ENCODE measurements around the gene PCP2.

The PCP2 gene

DNA sequence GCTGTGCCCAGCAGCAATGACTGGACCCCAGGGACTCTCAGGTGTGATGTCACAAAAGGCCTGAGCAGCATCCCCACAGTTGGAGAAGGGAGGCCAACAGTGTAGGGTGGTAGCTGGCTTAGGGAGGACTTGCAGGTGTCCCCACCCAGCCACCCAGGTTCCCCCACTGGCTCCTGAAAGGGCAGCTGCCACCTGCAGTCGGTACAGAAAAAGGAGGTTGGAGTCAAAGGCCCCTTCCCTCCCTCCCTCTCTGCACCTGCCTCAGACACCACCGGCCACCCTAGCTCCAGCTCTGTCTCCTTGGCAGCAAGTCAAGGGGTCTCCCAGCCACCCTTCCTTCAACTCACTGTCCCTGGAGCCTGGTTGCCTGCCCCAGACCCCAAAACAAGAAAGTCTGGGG is at the start of gene PCP2:
Gene PCP2 (minus strand): TSS at position 22 of the 400 bp plus-strand sequence. CDS start 262 bp downstream, outside the sequence.
- DNase-seq = no peak

DNA sequence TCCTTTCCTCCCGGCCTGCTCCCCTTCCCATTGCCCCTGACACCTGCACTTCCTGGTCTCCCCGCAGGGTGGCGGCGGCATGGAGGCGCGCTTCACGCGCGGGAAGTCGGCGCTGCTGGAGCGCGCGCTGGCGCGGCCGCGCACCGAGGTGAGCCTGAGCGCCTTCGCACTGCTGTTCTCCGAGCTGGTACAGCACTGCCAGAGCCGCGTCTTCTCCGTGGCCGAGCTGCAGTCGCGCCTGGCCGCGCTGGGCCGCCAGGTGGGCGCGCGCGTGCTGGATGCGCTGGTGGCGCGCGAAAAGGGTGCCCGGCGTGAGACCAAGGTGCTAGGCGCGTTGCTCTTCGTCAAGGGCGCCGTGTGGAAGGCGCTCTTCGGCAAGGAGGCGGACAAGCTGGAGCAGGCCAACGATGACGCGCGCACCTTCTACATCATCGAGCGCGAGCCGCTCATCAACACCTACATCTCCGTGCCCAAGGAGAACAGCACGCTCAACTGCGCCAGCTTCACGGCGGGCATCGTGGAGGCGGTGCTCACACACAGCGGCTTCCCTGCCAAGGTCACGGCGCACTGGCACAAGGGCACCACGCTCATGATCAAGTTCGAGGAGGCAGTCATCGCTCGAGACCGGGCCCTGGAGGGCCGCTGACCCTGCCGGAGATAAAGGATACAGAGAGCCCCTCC is 48.8 kb upstream of the PCP2 start:
- DNase-seq = no peak

DNA sequence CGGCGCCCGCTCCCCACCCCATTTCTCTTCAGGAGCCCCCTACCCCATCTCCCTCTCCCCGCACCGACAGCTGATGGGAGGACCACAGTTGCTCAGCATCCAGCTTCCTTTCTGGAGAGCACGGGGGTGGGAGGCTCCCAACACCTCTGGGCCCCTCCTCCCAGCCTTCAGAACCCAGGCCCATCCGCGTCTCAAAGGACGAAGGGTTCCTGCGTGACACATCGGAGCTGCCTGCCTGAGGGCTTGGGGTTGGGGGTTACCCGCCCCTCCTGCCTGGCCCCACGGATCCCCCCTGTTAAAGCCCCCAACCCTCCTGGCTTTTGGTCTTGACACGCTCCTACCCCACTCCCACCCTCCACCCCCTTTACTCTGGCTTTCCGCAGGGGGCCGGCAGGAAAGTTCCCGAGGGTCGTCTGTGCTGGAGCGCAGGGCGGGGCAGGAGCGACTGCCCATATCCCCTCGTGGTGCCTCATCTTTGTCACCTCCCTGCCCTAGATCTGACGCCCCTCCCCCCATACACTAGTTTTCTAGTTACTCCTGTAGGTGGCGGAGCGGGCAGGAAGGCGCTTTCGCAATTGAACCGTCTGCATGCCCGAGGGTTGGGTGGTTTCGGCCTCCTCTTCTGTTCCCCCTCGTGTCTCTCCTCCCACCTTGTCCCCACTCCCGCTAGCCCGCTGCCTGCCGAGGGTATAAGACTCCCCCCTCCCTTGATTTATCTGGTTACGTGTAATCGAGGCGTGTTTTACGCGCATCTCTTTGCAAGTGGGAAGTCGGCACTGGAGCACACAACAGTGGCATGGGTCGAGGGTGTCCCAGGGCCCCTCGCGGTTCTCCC is 48.0 kb upstream of the PCP2 start:
- peak; percentile 92 for DNase-seq

DNA sequence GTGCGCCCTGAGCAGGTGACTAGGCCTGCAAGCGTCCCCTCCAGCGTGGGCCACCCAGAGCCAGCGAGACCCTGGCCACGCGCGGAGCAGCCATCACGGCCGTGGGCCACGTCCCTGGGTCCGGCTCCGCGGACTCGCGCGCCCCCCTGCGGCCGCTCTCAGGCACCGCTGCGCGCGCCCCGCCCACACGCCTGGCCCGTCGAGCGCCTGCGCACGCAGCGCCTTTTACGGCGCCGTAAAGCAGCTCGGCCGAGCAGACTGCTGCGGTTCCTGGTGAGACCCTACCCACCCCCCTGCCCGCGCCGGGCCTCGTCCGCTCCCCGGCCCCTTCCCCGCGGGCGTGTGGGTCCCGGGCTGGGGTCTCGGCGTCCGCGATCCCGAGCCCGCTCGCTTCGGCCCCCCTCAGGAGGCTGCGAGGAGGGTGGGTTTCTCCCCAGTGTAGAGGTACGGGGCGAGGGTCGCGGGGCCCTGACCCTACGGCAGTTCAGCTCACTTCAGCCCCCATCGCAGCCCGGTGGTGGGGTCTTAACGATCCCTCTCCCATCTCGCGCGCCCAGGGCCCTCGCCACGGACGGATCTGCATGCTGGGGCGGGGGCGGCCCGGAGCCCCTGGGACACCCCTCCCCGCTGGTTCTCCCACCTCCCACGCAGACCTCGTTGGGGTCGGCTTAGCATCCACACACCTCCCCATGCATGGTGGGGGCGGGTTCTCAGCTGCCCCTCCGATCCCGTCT is 47.3 kb upstream of the PCP2 start, which contains the start of gene TRAPPC5:
Gene TRAPPC5 (plus strand): TSS at position 228 of the 734 bp plus-strand sequence. CDS start 1,421 bp downstream, outside the sequence.
- peak; percentile 95 for DNase-seq

DNA sequence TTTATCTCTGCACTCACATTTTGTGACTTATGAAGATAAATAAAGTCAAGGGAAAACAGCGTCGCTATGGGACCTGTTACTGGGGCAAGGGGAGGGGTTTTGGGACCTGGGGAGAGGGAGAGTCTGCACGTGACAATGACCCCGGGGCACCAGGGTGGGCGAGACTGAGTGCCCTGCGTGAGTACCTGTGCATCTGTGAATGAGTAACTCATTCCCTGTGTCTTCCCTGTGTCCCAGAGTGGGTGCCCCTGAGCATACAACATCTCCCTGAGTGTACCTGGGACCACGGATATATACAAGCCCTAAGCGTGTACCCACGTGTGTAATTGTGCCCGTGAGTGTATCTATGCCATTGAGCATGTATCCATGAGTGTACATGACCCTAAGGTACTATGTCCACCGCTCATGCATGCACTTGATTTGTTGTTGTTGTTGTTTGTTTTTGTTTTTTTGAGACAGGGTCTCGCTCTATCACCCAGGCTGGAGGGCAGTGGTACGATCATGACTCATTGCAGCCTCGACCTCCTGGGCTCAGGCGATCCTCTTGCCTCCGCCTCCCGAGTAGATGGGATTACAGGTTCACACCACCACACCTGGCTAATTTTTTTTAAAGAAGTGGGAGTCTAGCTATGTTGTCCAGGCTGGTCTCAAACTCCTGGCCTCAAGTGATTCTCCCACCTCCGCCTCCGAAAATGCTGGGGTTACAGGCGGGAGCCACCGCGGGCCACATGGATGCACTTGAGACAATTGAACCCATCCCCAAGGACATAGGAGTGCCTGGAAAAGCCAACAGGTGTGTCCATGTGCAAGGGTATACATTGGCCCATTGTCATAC is 46.5 kb upstream of the PCP2 start:
- DNase-seq = no peak

DNA sequence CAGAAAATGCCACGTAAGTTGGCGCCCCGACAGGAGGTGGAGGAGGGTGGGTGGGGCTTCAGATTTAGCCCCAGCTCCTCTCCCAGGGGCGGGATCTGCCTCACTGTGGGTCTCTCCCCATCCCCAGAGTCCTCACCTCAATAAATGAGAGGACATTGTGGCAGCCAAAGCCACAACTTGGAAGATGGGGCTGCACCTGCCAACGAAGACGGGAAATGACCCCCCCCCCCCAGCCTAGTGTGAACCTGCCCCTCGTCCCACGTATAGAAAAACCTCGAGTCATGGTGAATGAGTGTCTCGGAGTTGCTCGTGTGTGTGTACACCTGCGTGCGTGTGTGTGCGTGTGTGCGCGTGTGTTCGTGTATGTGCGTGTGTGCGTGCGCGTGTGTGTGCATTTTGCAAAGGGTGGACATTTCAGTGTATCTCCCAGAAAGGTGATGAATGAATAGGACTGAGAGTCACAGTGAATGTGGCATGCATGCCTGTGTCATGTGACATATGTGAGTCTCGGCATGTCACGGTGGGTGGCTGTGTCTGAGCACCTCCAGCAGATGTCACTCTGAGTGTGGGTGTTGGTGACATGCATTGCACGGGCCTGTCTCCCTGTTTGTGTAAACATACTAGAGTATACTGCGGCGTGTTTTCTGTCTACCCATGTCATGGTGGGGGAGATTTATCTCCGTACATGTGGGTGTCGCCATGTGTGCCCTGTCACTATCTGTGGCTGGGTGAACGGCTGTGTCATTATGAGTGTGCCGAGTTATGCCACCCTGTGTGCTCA is 45.6 kb upstream of the PCP2 start:
- DNase-seq = peak; percentile 50

DNA sequence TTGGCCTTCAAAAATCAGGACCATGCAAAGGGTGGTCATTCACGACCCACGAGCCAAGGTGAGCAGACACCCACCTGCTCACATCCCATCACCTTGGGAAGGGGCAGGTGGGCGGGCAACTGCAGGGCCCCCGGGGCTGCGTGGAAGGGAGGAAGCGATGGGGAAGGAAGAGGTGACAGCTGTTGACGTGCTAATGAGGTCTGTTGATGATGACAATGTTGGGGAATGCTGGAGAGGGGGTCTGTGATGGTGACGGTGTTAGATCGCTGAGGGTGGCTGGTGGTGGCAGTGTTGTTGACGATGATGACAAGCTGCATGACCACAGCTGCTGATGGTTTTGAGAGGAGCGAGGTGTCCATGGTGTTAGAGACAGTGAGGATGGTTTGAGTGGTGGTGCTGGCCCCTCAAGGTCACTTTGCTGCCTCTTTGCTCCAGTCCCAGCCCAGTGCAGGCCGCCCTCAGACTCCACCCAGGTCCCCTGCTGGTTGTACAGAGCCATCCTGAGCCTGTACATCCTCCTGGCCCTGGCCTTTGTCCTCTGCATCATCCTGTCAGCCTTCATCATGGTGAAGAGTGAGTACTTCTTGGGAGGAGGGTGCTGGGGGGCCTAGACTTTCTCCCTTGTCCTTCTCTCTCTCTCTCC is 44.3 kb upstream of the PCP2 start:
- no peak for DNase-seq

DNA sequence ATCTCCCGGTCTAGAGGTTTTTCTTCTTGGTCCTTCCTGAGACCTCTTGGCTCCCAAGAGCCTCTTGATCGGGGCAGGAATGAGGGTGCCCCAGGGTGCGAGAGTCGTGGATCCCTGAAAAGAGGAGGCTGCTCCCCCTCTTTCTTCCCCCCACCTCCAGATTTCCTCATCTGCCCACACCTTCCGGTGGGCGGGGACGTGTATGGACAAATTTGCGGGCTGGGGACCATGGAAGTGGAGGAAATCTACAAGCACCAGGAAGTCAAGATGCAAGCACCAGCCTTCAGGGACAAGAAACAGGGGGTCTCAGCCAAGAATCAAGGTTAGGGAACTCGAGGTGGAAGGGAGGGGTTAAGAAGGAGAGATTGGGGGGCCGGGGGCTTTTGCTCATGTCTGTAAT is 43.3 kb upstream of the PCP2 start, which contains the start of gene MCEMP1:
Gene MCEMP1 (plus strand): TSS at position 237 of the 400 bp plus-strand sequence. CDS start 31 bp downstream, at position 268.
- no peak for DNase-seq

DNA sequence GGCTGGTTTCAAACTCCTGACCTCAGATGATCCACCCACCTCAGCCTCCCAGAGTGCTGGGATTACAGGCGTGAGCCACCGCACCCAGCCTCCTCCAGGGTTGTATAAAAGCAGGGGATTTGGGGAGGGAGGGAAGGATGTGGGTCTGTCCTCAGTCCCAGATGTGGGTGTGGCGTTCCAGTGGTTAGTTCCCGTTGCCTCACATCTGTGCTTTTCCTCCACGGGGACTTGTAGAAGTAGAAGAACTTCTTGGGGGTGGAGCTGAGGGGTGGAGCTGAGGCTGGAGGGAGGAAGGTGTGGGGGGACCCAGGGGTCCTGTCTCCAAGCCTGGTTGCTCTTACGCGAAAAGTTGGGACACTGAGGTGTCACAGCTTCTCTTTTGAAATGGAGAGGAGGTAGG is 42.9 kb upstream of the PCP2 start:
- DNase-seq = peak; percentile 67

DNA sequence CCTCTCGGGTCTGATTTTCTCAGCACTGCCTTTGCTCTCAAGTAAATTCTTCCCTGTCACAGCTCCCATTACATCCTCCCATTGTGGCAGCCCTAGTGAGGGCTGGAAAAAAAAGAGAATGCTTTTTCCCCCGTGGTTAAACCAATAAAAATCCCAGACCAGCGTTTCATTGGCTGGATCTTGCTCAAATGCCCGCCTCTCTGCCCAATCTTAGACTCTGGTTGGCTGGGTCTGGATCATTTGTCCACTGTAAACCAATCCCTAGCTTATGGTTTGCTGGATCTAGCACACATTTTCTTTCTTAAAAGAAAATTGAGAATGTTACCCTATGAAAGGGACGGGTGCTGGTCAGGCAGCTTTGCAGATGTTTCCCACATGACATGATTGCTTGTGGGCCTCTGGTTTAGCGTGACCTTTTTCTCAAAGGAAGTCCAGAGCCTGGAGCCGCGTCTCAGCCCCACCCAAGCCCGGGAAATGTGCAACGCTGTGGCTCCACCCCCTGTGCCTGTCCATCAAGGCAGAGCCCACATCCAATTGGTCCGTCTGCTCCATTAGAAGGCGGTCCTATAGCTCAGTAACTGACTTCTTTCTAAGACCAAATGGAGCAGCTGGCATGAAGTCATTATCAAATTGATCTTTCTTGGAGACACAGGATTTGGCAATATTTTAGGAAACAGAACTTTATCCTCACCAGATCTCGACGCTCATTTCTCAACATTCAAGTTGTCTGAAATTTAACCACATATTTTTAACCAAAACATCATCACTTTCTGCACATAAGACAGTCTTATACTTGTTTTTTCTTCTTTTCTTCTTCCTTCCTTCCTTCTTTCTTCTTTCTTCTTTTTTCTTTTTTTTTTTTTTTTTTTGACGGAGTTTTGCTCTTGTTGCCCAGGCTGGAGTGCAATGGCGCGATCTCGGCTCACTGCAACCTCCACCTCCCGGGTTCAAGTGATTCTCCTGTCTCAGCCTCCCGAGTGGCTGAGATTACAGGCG is 40.8 kb upstream of the PCP2 start:
- DNase-seq = peak; percentile 95

DNA sequence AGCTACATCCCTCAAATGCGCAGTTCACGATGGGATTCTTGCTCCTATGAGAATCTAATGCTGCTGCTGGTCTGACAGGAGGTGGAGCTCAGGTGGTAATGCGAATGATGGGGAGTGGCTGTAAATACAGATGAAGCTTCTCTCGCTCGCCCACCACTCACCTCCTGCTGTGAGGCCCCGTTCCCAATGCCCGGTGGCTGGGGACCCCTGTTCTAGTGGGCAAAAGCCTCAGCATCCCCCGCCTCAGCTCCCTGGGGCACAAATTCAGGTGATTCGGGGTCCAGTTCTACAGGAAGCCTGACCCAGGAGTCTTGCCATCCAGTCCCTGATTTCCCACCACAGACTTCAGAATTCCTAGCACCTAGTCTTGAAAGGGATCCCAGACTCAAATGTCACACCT is 39.0 kb upstream of the PCP2 start:
- DNase-seq = no peak

DNA sequence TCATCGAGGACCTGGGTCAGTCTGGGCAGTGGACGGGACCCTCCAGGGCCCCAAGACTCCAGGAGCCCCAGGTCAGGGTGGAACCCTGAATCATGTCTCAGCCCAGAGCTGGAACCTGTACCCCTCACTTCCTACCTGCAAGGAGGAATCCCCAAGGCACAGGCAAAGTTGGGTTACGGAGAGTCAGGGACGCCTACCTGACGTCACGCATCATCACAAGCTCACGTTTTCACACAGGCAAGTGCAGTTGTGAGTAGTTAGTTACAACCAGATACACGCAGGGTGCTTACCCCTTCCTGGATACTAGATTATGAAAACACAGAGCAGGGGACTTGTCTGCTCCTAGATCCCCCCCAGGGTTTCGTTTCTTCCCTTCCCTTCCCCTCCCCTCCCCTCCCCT is 37.3 kb upstream of the PCP2 start:
- DNase-seq = no peak

DNA sequence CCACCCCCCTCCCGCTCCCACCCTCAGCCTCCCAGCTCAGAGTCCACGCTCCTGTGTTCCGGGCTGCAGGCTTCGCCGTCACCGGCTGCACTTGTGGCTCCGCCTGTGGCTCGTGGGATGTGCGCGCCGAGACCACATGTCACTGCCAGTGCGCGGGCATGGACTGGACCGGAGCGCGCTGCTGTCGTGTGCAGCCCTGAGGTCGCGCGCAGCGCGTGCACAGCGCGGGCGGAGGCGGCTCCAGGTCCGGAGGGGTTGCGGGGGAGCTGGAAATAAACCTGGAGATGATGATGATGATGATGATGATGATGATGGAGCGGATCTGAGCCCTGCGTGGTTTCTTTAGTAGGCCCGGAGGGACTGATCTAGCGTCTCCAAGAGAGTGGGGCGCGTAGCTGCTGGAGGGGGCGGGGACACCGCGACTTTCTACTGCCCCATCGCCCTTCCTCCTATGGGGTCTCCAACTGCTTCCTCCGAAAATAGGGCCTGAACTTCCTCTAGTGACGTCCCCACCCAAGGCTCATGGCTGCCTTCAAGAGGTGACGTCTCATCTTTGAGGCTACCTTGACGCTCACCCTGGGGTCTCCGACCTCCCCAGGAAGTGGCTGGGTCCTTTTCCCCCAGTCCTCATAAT is 36.7 kb upstream of the PCP2 start:
- peak; percentile 42 for DNase-seq

DNA sequence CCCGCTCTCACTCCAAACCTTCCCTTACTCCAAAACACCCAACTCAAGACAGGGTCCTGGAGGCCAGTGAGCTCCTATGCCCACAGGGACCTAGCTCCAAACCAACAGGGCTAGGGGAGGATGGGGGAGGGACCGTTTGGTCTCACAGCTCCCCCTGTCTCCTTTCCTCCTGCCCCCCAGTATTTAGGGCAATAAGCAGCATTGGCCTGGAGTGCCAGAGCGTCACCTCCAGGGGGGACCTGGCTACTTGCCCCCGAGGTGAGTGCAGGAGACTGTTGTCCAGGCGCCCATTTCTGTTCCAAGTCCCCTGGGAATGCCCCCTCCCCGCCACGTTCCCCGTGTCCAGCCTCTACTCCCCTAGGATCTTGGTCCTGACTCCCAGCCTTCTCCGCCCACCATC is 36.1 kb upstream of the PCP2 start:
- no peak for DNase-seq

DNA sequence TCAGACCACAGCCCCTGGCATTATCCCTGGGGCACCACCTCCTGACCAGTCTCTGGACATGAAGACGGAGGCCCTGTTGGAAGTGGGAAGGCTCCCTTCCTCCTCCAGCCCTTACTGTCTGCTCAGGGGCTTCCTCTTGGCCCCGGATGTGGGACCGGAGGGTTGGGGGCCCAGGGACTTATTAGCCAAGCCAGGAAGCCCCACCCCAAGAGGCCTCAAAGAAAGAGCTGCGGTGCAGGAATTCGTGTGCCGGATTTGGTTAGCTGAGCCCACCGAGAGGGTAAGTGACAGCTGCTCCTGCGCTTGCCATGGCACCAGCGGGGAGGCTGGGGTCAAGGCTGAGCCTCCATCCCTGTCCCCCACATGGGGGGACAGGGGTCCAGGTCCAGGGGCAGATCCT is 35.3 kb upstream of the PCP2 start, which contains the start of gene RETN:
Gene RETN (plus strand): TSS at position 208 of the 400 bp plus-strand sequence. CDS start 278 bp downstream, outside the sequence.
- no peak for DNase-seq

DNA sequence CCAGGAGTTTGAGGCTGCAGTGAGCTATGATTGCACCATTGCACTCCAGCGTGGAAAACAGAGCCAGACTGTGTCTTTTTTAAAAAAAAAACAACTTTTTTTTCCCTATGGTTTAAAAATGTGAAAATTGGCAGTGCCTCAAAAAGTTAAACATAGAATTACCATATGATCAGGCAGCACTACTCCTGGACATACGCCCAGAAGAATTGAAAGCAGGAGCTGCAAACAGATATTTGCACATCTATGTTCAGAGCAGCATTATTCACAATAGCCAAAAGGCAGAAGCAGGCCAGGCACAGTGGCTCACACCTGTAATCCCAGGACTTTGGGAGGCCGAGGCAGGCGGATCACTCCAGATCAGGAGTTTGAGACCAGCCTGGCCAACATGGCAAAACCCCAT is 31.6 kb upstream of the PCP2 start:
- DNase-seq = no peak

DNA sequence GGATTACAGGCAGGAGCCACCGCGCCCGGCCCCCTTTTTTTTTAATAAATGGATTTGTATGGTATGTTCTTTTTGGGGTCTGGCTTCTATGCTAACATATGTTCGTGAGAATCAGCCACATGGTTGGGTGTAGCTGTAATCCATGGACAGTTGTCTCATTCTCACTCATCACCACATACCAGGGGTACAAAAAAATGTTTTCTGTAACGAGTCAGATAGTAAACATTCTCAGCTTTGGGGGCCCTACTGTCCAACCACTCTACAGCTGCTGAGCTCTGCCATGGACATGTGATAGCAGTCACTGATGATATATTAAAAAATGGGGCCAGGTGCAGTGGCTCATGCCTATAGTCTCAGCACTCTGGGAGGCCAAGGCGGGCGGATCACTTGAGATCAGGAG is 30.2 kb upstream of the PCP2 start:
- DNase-seq = no peak

DNA sequence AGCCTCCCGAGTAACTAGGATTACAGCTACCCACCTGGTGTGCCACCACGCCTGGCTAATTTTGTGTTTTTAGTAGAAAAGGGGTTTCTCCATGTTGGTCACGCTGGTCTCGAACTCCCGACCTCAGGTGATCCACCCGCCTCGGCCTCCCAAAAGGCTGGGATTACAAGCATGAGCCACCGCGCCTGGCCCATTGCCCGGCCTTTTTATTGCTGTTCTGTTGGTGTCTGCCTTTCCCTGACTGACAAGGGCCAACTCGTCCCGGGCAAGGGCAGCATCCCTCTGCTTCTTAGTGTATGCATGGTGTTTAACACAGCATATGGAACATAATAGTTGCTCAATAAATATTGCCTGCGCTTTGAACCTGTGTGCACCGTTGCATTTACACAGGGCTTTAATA is 29.1 kb upstream of the PCP2 start:
- no peak for DNase-seq

All from suppressor macrophage treated with lipopolysaccharide for 4 hours (primary cell).